Naive B cell (primary cell): ENCODE measurements around the gene RAB3D. TPM values are rescaled to one million over a fixed set of nuclear protein-coding genes. Genes with fewer than 3 reads are reported as not detected.

ENCODE experiments used
- ATAC-seq, 2 donors: fragments of 150-1000 bp; cut with Tn5 transposase; 2 replicates each; pipeline ENCODE4 v1.10.0; 2021; ENCODE audit warnings: low read depth in 2 of 2, mild to moderate bottlenecking in 2 of 2, moderate library complexity in 2 of 2
- DNase-seq: peaks from one replicate; pipeline ENCODE4 v3.0.0; 2022
- H3K27ac Mint-ChIP-seq, 6 donors: one replicate each; pipeline ENCODE4 v1.8.0; 2020 to 2022; ENCODE audit warnings: mild to moderate bottlenecking in 6 of 6, mixed read lengths in 6 of 6, moderate library complexity in 5 of 6, inconsistent platforms in 2 of 6
- H3K27me3 Mint-ChIP-seq, 3 donors: one replicate each; pipeline ENCODE4 v1.8.0; 2021 to 2022; ENCODE audit warnings: mixed read lengths in 3 of 3, mild to moderate bottlenecking in 1 of 3
- H3K36me3 Mint-ChIP-seq, 2 donors: one replicate each; pipeline ENCODE4 v1.8.0; 2020 to 2022; ENCODE audit warnings: mixed read lengths in 2 of 2, inconsistent platforms in 1 of 2, mild to moderate bottlenecking in 1 of 2
- H3K4me1 Mint-ChIP-seq, 3 donors: one replicate each; pipeline ENCODE4 v1.8.0; 2020 to 2022; ENCODE audit warnings: mixed read lengths in 3 of 3, inconsistent platforms in 1 of 3, mild to moderate bottlenecking in 1 of 3, moderate library complexity in 1 of 3
- H3K4me3 Mint-ChIP-seq, 8 donors: one replicate each; pipeline ENCODE4 v1.8.0; 2020 to 2022; ENCODE audit warnings: mild to moderate bottlenecking in 8 of 8, mixed read lengths in 8 of 8, moderate library complexity in 8 of 8, inconsistent platforms in 2 of 8
- H3K9me3 Mint-ChIP-seq, 7 donors: one replicate each; pipeline ENCODE4 v1.8.0; 2020 to 2022; ENCODE audit warnings: mixed read lengths in 7 of 7, mild to moderate bottlenecking in 5 of 7, inconsistent platforms in 2 of 7, moderate library complexity in 1 of 7
- polyA plus RNA-seq, 6 donors: library from polyadenylated mRNA; unstranded; fragments of 300-500 nt; fragmentation: Illumina TruSeq; gene quantifications; one replicate each; pipeline ENCODE4 v1.2.3, GENCODE V29; 2021; ENCODE audit warnings: low read depth in 6 of 6

Gene RAB3D
- polyA plus RNA-seq, 6 donors from 2014 or later, result 1.9 to 5.8 (median 2.4) TPM

GRCh38 chr19:11295665-11296245, 43.7 kb downstream of the RAB3D start, which contains the start of gene TSPAN16:
Gene TSPAN16, plus strand, starts transcription at chr19:11296160. Its CDS starts 138 bp downstream, at chr19:11296298.
- peaks cover 5 to 9% (median 8%) of the 10 kb centered on the region in 3 donors for H3K4me1 Mint-ChIP-seq
- peaks cover 0 to 1% (median 0%) of the 10 kb centered on the region in 7 donors for H3K9me3 Mint-ChIP-seq
- peaks cover 0 to 28% (median 4%) of the 10 kb centered on the region in 3 donors for H3K27me3 Mint-ChIP-seq
- H3K27ac Mint-ChIP-seq, result no peak within 1 kb of the TSS
- no peaks in the 10 kb centered on the region for H3K36me3 Mint-ChIP-seq
- DNase-seq (no peak), ATAC-seq (no peak)
- peak within 1 kb of the TSS in 1 of 8 donors; percentile 16 for H3K4me3 Mint-ChIP-seq

- no peak for DNase-seq
- no peaks in the 10 kb centered on the region for H3K36me3 Mint-ChIP-seq
- H3K27ac Mint-ChIP-seq, result no peak overlapping the region
- ATAC-seq, result no peak
- peaks cover 5 to 9% (median 8%) of the 10 kb centered on the region in 3 donors for H3K4me1 Mint-ChIP-seq
- peaks cover 0 to 28% (median 4%) of the 10 kb centered on the region in 3 donors for H3K27me3 Mint-ChIP-seq
- H3K4me3 Mint-ChIP-seq, result peak overlapping the region in 1 of 8 donors; percentile 16
- H3K9me3 Mint-ChIP-seq, result peaks cover 0 to 1% (median 0%) of the 10 kb centered on the region in 7 donors
Measured at GRCh38 chr19:11295180-11295579, 44.3 kb downstream of the RAB3D start.

- Mint-ChIP-seq H3K27me3 (peaks cover 4 to 22% (median 5%) of the 10 kb centered on the region in 3 donors), H3K36me3 (no peaks in the 10 kb centered on the region), H3K4me3 (peak overlapping the region in 5 of 8 donors; percentile 43 to 78 (median 55)), H3K27ac (peak overlapping the region in 1 of 6 donors; percentile 55), H3K4me1 (peaks cover 5 to 9% (median 8%) of the 10 kb centered on the region in 3 donors), H3K9me3 (peaks cover 0 to 1% (median 0%) of the 10 kb centered on the region in 7 donors)
- ATAC-seq, result peak; percentile 99
- peak; percentile 73 for DNase-seq
Measured at GRCh38 chr19:11293433-11294389, 45.7 kb downstream of the RAB3D start.

GRCh38 chr19:11291991-11292390, 47.5 kb downstream of the RAB3D start:
- DNase-seq, result no peak
- ATAC-seq, result no peak
- Mint-ChIP-seq H3K36me3 (no peaks in the 10 kb centered on the region), H3K9me3 (peaks cover 0 to 1% (median 0%) of the 10 kb centered on the region in 7 donors), H3K27me3 (peaks cover 4 to 25% (median 10%) of the 10 kb centered on the region in 3 donors), H3K4me3 (no peak overlapping the region), H3K4me1 (peaks cover 5 to 9% (median 8%) of the 10 kb centered on the region in 3 donors), H3K27ac (no peak overlapping the region)

- H3K4me3 Mint-ChIP-seq, result no peak overlapping the region
- H3K27ac Mint-ChIP-seq, result no peak overlapping the region
- H3K36me3 Mint-ChIP-seq, result no peaks in the 10 kb centered on the region
- peaks cover 5 to 9% (median 8%) of the 10 kb centered on the region in 3 donors for H3K4me1 Mint-ChIP-seq
- H3K27me3 Mint-ChIP-seq, result peaks cover 4 to 29% (median 13%) of the 10 kb centered on the region in 3 donors
- ATAC-seq (no peak), DNase-seq (no peak)
- H3K9me3 Mint-ChIP-seq, result peaks cover 0 to 1% (median 0%) of the 10 kb centered on the region in 7 donors
Measured at GRCh38 chr19:11291415-11291814, 48.0 kb downstream of the RAB3D start.

- no peak for DNase-seq
- no peak overlapping the region for H3K4me3 Mint-ChIP-seq
- peaks cover 0 to 1% (median 0%) of the 10 kb centered on the region in 7 donors for H3K9me3 Mint-ChIP-seq
- peaks cover 5 to 9% (median 8%) of the 10 kb centered on the region in 3 donors for H3K4me1 Mint-ChIP-seq
- no peak for ATAC-seq
- peaks cover 4 to 32% (median 13%) of the 10 kb centered on the region in 3 donors for H3K27me3 Mint-ChIP-seq
- no peaks in the 10 kb centered on the region for H3K36me3 Mint-ChIP-seq
- H3K27ac Mint-ChIP-seq, result no peak overlapping the region
Measured at GRCh38 chr19:11290256-11290655, 49.2 kb downstream of the RAB3D start.

GRCh38 chr19:11288349-11288748, 51.1 kb downstream of the RAB3D start:
- no peaks in the 10 kb centered on the region for H3K36me3 Mint-ChIP-seq
- ATAC-seq (no peak), DNase-seq (no peak)
- no peak overlapping the region for H3K4me3 Mint-ChIP-seq
- H3K9me3 Mint-ChIP-seq, result no peaks in the 10 kb centered on the region
- no peaks in the 10 kb centered on the region for H3K4me1 Mint-ChIP-seq
- peaks cover 4 to 34% (median 13%) of the 10 kb centered on the region in 3 donors for H3K27me3 Mint-ChIP-seq
- no peak overlapping the region for H3K27ac Mint-ChIP-seq

- Mint-ChIP-seq H3K27ac (no peak overlapping the region), H3K4me1 (no peaks in the 10 kb centered on the region), H3K4me3 (no peak overlapping the region), H3K36me3 (no peaks in the 10 kb centered on the region), H3K27me3 (peaks cover 4 to 30% (median 13%) of the 10 kb centered on the region in 3 donors), H3K9me3 (peaks cover 0 to 3% (median 0%) of the 10 kb centered on the region in 7 donors)
- ATAC-seq (no peak), DNase-seq (no peak)
Measured at GRCh38 chr19:11286312-11286974, 53.0 kb downstream of the RAB3D start.

GRCh38 chr19:11284515-11284914, 54.9 kb downstream of the RAB3D start:
- peaks cover 2 to 10% (median 4%) of the 10 kb centered on the region in 7 donors for H3K9me3 Mint-ChIP-seq
- no peak for ATAC-seq
- peaks cover 0 to 4% of the 10 kb centered on the region in 2 donors for H3K36me3 Mint-ChIP-seq
- no peak for DNase-seq
- H3K27ac Mint-ChIP-seq, result no peak overlapping the region
- peaks cover 3 to 7% (median 4%) of the 10 kb centered on the region in 3 donors for H3K4me1 Mint-ChIP-seq
- peaks cover 7 to 30% (median 13%) of the 10 kb centered on the region in 3 donors for H3K27me3 Mint-ChIP-seq
- H3K4me3 Mint-ChIP-seq, result no peak overlapping the region

- H3K36me3 Mint-ChIP-seq, result peaks cover 0 to 6% of the 10 kb centered on the region in 2 donors
- no peak overlapping the region for H3K4me3 Mint-ChIP-seq
- H3K9me3 Mint-ChIP-seq, result peaks cover 4 to 19% (median 11%) of the 10 kb centered on the region in 7 donors
- no peak for DNase-seq
- H3K27me3 Mint-ChIP-seq, result peaks cover 13 to 39% (median 17%) of the 10 kb centered on the region in 3 donors
- H3K4me1 Mint-ChIP-seq, result peaks cover 4 to 8% (median 6%) of the 10 kb centered on the region in 3 donors
- peak overlapping the region in 1 of 6 donors; percentile 4 for H3K27ac Mint-ChIP-seq
- ATAC-seq, result no peak
Measured at GRCh38 chr19:11281356-11282049, 58.0 kb downstream of the RAB3D start.

GRCh38 chr19:11279505-11280236, 59.8 kb downstream of the RAB3D start:
- ATAC-seq (no peak), DNase-seq (no peak)
- peaks cover 4 to 8% (median 6%) of the 10 kb centered on the region in 3 donors for H3K4me1 Mint-ChIP-seq
- H3K27me3 Mint-ChIP-seq, result peaks cover 22 to 41% (median 23%) of the 10 kb centered on the region in 3 donors
- H3K27ac Mint-ChIP-seq, result no peak overlapping the region
- H3K4me3 Mint-ChIP-seq, result peak overlapping the region in 3 of 8 donors; percentile 29 to 77 (median 61)
- peaks cover 0 to 6% of the 10 kb centered on the region in 2 donors for H3K36me3 Mint-ChIP-seq
- H3K9me3 Mint-ChIP-seq, result peaks cover 5 to 19% (median 11%) of the 10 kb centered on the region in 7 donors

- H3K27me3 Mint-ChIP-seq, result peaks cover 23 to 47% (median 25%) of the 10 kb centered on the region in 3 donors
- H3K27ac Mint-ChIP-seq, result no peak overlapping the region
- no peak overlapping the region for H3K4me3 Mint-ChIP-seq
- H3K4me1 Mint-ChIP-seq, result peaks cover 4 to 8% (median 6%) of the 10 kb centered on the region in 3 donors
- ATAC-seq, result no peak
- H3K9me3 Mint-ChIP-seq, result peaks cover 5 to 19% (median 11%) of the 10 kb centered on the region in 7 donors
- no peak for DNase-seq
- H3K36me3 Mint-ChIP-seq, result peaks cover 0 to 6% of the 10 kb centered on the region in 2 donors
Measured at GRCh38 chr19:11278670-11279069, 60.8 kb downstream of the RAB3D start.
